Mesothelial cell of epicardium (in vitro differentiated cells): Measurements from ENCODE around the gene NFATC2. TPM values are rescaled to one million over a fixed set of nuclear protein-coding genes. Genes with fewer than 3 reads are reported as not detected.

Experiments
- DNase-seq, 2 experiments: peaks; one replicate each; pipeline ENCODE4 v3.0.0; 2021; ENCODE audit warnings: low spot score in 2 of 2; ENCODE audit not compliant: unreplicated experiment in 2 of 2
- H3K27ac Mint-ChIP-seq: 2 replicates; pipeline ENCODE4 v1.8.0; 2021; ENCODE audit warnings: mixed read lengths
- H3K27me3 Mint-ChIP-seq: 2 replicates; pipeline ENCODE4 v1.8.0; 2021; ENCODE audit warnings: low read depth, mixed read lengths
- H3K36me3 Mint-ChIP-seq: 2 replicates; pipeline ENCODE4 v1.8.0; 2021; ENCODE audit warnings: mixed read lengths
- H3K4me1 Mint-ChIP-seq: 2 replicates; pipeline ENCODE4 v1.8.0; 2021; ENCODE audit warnings: mixed read lengths
- H3K4me3 Mint-ChIP-seq: 2 replicates; pipeline ENCODE4 v1.8.0; 2021; ENCODE audit warnings: mild to moderate bottlenecking, moderate library complexity, mixed read lengths
- H3K9me3 Mint-ChIP-seq: 2 replicates; pipeline ENCODE4 v1.8.0; 2021; ENCODE audit warnings: mixed read lengths
- CTCF ChIP-seq: fragments of 200-600 bp; sonication (generic); IDR thresholded peaks from one replicate; pipeline ENCODE4 v1.5.0; 2021; ENCODE audit warnings: antibody characterized with exemption; ENCODE audit not compliant: unreplicated experiment
- total RNA-seq: library from RNA; stranded (reverse); gene quantifications from 3 replicates; pipeline ENCODE4 v1.2.1, GENCODE V29; 2021

Gene NFATC2
- total RNA-seq, 1 donor from 2014 or later, result 14.0 TPM

- Mint-ChIP-seq H3K27ac (no peak overlapping the region), H3K4me3 (no peak overlapping the region), H3K4me1 (no peaks in the 10 kb centered on the region), H3K36me3 (peaks cover 1% of the 10 kb centered on the region), H3K9me3 (peaks cover 17% of the 10 kb centered on the region), H3K27me3 (peaks cover 4% of the 10 kb centered on the region)
- no peak for TF ChIP-seq CTCF
- DNase-seq, result no peak
Measured at GRCh38 chr20:51342510-51343236, 199.8 kb downstream of the NFATC2 start.

- no peaks in the 10 kb centered on the region for H3K4me1 Mint-ChIP-seq
- H3K27ac Mint-ChIP-seq, result no peak overlapping the region
- H3K9me3 Mint-ChIP-seq, result peaks cover 17% of the 10 kb centered on the region
- no peaks in the 10 kb centered on the region for H3K27me3 Mint-ChIP-seq
- TF ChIP-seq CTCF, result no peak
- H3K4me3 Mint-ChIP-seq, result no peak overlapping the region
- DNase-seq, result no peak
- peaks cover 1% of the 10 kb centered on the region for H3K36me3 Mint-ChIP-seq
Measured at GRCh38 chr20:51341581-51341980, 200.9 kb downstream of the NFATC2 start.

- peaks cover 1% of the 10 kb centered on the region for H3K36me3 Mint-ChIP-seq
- no peak overlapping the region for H3K27ac Mint-ChIP-seq
- DNase-seq, result no peak
- H3K27me3 Mint-ChIP-seq, result no peaks in the 10 kb centered on the region
- TF ChIP-seq CTCF, result no peak
- peaks cover 17% of the 10 kb centered on the region for H3K9me3 Mint-ChIP-seq
- no peaks in the 10 kb centered on the region for H3K4me1 Mint-ChIP-seq
- no peak overlapping the region for H3K4me3 Mint-ChIP-seq
Measured at GRCh38 chr20:51340451-51340840, 202.1 kb downstream of the NFATC2 start.

GRCh38 chr20:51339721-51340450 is 202.6 kb downstream of the NFATC2 start:
- peaks cover 17% of the 10 kb centered on the region for H3K9me3 Mint-ChIP-seq
- H3K4me1 Mint-ChIP-seq, result peaks cover 1% of the 10 kb centered on the region
- no peak for TF ChIP-seq CTCF
- H3K27ac Mint-ChIP-seq, result no peak overlapping the region
- peaks cover 1% of the 10 kb centered on the region for H3K36me3 Mint-ChIP-seq
- no peak for DNase-seq
- no peaks in the 10 kb centered on the region for H3K27me3 Mint-ChIP-seq
- no peak overlapping the region for H3K4me3 Mint-ChIP-seq

- peaks cover 14% of the 10 kb centered on the region for H3K9me3 Mint-ChIP-seq
- H3K27ac Mint-ChIP-seq, result no peak overlapping the region
- TF ChIP-seq CTCF, result no peak
- peaks cover 7% of the 10 kb centered on the region for H3K4me1 Mint-ChIP-seq
- no peak overlapping the region for H3K4me3 Mint-ChIP-seq
- H3K36me3 Mint-ChIP-seq, result peaks cover 1% of the 10 kb centered on the region
- no peak for DNase-seq
- H3K27me3 Mint-ChIP-seq, result no peaks in the 10 kb centered on the region
Measured at GRCh38 chr20:51338692-51339440, 203.7 kb downstream of the NFATC2 start.
